Activated CD4-positive, alpha-beta T cell treated with anti-CD3 and anti-CD28 coated beads, Interleukin-2, amount 50 U/mL, for 48 hours (primary cell): ENCODE measurements around the gene PLPP3.

Experiments used
- DNase-seq, 2 experiments: peaks; one replicate each; pipeline ENCODE4 v3.0.0-alpha.2; 2020

The PLPP3 gene

DNA sequence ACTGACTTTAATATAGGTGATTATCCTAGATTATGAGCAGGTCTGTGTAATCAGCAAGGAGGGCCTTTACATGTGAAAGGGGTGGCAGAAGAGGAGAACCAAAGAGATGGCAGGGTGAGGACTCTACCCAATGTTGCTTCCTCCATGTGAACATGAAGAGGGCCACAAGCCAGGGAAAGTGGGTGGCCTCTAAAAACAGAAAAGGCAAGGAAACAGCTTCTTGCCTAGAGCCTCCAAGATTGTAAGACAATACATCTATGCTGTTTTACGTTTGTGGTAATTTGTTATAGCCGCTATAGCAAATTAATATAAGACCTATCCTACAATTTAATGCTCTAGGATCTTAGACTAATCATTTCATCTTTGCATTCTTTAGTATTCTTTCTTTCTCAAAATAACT lies 85.5 kb downstream of the PLPP3 start:
- no peak for DNase-seq

DNA sequence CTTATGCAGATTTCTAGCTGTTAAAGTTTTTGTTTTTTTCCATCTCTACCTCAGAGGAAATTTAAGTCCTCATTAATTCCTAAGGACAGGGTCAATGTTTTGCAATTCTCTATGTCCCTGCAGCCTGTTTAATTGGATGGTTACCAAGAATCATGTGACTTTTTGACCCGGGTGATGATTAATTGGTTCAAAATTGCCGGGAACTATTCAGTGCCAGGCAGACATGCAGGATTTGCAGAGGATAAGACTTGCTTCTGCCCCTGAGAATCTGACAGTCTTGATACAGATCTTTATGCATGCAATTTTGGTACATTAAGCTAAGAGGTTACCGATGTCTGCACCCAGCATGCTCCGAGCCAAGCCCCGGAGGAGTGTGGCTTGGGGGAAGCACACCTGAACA lies 87.9 kb downstream of the PLPP3 start:
- DNase-seq: no peak

DNA sequence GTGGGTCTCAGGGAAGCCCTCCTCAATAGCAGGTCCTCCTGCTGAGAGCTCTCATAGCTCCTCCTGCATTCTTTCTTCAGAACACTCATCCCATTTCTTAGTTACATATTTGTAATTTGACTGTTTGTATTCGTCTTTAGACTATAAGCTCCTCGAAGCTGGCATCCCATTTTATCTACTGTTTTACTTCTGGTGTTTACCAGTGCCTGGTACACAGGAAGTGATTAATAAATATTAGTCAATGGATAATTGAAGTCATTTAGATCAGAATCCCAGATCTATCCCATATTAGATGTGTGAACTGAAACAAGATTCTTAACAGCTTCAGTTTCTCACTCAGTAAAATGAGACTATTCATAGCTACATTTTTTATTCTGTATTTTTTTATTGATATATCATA lies 88.7 kb downstream of the PLPP3 start:
- DNase-seq: no peak

DNA sequence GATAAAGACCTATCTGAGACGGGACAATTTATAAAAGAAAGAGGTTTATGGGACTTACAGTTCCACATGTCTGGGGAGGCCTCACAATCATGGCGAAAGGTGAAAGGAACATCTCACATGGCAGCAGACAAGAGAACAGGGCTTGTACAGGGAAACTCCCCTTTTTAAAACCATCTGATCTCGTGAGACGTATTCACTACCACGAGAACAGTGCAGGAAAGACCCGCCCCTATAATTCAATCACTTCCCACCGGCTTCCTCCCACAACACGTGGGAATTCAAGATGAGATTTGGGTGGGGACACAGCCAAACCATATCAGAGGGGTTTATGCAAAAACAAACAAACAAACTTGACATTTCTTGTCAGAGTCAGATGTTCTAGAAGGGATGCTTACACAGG lies 89.7 kb downstream of the PLPP3 start:
- no peak for DNase-seq

DNA sequence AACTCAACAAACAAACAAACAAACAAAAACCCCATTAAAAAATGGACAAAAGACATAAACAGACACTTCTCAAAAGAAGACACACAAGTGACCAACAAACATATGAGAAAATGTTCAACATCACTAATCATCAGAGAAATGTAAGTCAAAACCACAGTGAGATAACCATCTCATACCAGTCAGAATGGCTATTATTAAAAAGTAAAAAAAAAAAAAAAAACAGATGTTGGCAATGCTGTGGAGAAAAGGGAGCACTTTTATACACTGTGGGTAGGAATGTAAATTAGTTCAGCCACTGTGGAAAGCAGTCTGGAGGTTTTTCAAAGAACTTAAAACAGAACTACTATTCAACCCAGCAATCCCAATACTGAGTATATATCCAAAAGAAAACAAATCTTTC lies 94.7 kb downstream of the PLPP3 start:
- no peak for DNase-seq

DNA sequence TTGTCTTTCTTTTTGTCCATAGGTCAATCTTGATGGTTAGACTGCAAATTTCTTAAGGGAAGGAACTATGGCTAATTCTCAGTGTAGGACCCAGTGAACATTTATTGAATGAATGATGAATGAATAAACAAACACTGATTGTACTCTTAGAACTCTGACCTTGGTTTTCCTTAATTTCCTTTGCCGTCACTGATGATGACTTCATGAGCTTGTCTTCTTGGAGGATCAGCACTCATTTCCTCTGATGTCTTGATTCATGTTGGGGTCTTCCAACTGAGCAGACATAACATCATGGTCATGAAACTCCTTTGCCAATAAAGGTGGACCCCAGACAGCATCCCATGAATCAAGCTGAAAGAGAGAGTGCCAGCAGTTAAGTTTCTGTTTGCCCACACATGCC lies 96.3 kb downstream of the PLPP3 start:
- no peak for DNase-seq

DNA sequence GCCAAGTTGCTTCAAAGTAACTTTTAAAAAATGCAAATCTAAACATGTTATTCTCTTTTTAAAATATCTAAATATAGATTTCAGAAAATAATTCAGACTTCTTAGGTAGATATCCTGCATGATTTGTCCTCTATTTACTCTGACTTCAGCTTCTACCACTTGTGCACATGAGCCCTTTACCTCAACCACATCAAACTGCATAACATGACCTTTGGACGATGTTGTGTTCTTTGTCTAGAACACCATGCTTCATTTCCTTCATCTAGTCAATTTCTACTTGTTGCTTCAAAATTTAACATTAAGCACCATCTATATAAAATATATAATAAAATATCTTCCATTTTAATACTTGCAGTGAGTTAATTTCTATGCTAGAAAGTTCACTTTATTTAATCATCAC lies 96.9 kb downstream of the PLPP3 start:
- no peak for DNase-seq

DNA sequence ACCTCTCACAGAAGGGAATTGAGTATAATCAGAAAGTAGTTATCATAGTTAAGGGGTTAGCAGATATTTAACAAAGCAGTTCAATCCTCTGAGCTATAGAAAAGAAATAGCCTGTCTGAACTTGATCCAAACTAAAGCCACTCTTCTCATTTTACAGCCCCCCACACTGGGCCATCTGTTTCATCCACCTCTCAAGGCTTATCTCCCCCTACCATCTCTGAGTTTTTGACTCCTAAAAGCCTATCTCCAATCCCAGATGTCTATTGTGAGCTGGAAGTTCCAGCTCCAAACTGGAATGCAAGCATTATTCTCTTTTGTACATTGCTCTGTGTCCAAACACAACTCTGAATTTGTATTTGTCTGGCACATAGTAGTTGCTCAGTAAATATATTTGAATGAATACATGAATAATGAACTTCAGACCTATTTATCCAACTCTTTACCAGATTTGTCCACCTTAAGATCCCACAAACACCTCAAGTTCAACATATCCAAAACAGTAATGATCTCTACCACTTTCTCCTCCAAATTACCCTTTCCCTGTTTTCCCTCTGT lies 98.1 kb downstream of the PLPP3 start:
- DNase-seq: no peak

DNA sequence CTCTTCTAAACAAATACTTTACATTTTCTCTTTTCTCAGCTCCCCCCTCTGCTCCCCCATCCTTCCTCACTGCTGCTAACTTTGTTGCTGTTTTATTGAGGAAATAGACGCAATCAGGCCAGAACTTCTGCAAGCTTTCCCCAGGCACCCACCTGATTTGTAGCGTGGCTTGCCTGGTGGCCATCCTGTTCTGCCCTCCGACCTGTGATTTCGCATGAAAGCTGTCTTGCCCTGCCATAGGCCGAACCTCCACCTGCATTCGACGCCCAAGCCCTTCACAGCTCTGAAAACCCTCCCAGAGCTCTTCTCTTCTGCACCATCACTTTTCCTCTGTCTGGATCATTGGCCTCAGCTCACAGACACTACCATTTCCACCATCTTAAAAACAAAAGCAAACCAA lies 100.6 kb downstream of the PLPP3 start:
- no peak for DNase-seq

DNA sequence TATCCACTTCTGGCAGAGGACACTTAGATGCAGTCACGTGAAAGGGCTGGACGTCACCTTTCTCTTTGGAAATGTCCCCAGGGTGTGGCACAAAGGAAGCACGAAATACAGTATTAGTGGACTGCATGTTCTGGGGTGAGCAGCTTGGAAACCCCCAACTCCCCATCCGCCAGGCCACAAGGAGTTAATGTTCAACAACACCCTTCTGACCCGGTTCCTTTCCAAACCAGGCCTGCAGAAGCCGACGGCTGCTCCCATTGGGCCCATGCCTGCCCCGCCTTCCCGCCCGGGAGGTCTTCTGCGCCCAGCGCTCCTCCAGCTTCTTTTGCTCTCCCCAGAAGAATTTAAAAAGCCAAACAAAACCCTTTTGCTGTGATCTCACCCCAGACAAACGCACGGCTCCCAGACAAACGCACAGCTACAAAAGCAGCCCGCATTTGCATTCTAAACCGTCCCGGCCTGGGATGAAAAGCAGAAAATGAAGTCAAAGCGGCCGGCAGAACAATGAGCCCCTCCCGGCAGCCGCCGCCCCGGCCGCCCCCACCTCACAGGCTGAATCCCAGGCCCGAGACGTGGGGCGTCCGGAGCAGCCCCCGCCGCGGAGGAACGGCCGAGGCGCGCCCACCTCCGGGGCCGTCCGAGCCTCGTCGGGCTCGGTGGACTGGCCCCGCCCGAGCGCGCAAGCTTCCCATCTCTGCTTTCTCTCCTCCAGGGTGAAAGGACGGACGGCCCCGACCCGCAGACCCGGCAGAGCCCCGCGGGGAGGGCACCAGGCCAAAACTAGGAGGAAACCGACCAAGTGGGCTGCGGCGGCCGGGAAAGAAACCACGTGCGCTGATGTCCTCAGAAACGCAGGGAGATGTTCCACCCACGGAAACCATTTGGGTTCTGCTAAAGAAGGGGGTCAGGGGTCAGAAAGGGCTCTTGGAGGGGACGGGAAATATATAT lies 101.9 kb downstream of the PLPP3 start:
- DNase-seq: no peak

DNA sequence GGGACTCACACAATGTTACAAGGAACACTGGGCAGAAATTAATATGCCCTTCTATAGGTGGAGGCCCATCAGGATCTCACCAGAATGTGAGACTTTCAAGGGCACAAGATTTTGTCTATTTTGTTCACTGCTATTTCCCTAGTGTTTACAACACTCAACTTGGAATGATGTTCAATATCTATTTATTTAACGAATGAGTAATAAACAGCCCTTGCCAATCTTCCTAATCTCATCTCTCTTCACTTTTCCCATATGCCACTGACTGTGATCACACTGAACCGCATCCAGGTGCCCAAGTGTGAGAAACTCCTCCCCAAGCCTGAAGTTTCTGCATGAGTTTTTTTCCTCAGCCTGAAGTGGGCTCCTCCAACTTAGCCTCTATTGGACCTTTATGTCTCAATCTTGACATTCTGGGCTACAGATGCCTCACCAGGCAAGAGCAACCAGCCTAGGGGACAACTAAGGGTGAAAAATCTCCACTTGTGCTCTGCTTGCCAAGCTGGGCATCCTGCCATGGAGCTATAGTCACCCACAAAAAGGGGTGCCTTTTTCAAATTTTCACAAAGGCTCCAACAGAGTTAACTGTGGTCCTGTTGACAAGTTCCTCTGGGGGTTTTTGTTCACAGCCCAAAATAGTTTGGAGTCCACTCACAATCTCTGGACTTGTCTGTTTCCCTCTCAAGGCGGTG lies 105.6 kb downstream of the PLPP3 start:
- DNase-seq: no peak

DNA sequence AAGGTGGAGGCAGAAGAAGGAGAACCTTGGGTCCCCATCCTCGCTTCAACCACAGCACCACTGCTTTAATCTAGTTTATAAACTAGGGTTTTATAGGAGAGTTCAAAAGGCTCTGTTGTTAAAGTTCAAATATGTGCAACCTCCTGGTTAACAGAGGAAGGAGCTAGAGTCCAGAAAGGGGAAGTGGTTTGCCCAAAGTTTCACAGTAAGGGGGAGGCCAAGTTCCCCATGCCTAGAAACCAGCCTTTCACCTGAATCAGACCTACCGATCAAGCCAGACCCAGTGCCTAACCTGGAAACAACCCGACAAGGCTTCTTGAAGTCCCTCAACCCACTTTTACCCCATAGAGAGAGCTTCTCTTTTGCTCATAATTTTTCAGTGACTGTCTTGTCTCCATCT lies 106.5 kb downstream of the PLPP3 start:
- no peak for DNase-seq

DNA sequence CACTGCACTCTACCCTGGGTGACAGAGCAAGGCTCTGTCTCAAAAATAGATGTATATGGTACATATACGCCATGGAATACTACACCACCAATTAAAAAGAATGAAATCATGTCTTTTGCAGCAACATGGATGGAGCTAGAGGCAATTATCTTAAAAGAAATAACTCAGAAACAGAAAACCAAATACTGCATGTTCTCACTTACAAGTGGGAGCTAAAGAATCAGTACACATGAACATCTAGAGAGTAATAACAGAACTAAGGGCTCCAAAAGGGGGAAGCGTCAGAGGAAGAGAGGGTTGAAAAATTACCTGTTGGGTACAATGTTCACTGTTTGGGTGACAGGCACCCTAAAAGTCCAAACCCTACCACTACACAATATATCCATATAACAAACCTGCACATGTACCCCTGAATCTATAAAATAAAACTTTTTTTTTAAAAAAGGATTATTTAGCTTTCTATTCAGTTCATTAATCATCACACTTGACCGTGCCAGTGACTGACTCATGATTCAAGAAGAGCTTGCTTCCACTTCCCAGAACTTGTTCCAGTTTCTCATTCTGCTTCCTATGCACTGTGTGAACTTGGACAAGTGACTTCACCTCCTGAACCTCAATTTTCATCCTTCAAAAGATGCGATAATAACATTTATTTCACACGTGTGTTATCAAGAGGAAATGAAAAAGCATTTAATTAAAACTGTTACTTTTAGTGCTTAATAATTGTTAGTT lies 109.6 kb downstream of the PLPP3 start:
- DNase-seq: no peak

DNA sequence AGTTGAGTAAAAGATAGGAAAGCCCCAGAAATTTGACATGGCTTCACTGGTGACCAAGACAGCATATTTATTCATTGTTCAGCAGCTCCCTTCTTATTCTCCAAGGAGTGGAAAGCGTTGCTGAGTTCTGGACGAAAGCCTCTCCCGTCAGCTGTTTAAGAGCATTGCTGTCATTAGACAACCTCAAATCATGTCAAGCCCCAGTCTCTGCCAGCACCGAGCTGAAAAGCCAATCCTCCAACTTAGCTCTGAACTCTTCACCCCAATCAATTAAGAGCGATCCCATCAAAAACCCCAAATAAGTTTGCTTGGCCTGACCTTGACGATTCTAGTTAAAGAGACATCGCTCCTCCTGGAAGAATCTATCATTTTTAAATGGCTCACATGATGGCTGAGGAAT lies 110.8 kb downstream of the PLPP3 start:
- no peak for DNase-seq

DNA sequence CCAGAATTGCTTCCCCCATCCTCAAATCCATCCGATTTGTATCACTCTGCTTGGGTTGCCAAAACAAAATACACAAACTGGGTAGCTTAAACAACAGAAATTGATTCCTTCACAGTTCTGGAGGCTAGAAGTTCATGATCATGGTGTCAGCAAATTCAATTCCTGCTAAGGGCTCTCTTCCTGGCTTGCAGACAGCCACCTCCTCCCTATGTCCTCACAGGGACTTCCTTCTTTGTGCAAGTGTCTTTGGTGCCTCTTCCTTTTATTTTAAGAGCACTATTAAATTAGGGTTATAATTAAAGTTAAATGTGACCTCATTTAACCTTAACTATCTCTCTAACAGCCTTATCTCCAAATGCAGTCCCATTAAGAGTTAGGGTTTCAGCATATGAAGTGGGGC lies 112.8 kb downstream of the PLPP3 start:
- no peak for DNase-seq

DNA sequence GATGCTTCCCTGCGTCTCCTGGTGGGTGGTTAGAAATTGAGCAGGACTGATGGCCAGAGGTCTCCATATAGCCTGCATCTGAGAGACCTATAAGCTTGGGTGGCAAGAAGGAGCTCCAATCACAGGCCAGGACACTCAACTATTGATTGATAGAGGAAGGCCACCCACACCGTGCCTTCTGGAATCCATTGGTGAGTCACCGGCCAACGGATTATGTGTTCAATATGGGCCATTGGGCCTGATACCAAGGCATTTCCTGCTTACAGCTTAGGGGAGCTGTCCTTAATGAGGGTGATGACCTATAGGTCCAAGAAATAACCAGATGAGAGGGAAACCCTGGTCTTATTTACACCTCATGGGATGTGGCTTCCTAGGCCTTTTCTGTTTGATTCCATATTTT lies 115.1 kb downstream of the PLPP3 start:
- no peak for DNase-seq

DNA sequence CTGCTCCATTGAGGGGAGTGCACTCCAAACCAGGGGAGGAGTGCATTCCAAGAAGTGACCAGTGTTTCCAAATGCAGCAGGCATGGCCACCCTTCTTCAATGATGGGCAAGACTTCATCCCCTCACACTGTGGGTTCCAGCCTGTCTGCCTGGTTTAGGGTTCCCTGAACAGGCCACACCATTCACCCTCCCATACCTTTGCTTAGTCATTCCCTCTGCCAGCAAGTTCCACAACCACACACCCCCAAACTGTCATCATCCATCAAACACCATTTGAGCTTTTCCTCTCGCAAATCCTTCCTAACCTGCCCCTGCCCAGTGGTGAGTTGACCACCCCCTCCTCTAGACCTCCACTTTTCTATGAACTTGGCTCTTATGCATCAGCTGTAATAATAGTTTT lies 116.0 kb downstream of the PLPP3 start:
- DNase-seq: no peak

DNA sequence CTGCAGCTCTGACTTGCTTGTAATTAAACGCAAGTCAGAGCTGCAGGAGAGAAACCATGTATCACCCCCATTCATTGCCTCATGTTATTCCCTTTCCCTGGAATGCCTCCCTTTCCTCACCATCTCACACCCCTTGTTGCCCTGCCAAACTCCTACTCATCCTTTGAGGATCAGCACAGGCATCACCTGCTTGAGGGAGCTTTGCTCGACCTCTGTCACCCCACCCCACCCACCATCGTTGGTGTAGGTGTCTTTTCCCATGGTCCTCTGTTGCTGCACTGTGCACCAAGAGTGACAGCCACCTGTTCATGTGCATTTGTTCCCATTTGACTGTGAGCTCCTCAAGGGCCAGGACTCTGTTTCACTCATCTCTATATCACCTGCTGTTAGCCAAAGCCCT lies 117.2 kb downstream of the PLPP3 start:
- DNase-seq: no peak

DNA sequence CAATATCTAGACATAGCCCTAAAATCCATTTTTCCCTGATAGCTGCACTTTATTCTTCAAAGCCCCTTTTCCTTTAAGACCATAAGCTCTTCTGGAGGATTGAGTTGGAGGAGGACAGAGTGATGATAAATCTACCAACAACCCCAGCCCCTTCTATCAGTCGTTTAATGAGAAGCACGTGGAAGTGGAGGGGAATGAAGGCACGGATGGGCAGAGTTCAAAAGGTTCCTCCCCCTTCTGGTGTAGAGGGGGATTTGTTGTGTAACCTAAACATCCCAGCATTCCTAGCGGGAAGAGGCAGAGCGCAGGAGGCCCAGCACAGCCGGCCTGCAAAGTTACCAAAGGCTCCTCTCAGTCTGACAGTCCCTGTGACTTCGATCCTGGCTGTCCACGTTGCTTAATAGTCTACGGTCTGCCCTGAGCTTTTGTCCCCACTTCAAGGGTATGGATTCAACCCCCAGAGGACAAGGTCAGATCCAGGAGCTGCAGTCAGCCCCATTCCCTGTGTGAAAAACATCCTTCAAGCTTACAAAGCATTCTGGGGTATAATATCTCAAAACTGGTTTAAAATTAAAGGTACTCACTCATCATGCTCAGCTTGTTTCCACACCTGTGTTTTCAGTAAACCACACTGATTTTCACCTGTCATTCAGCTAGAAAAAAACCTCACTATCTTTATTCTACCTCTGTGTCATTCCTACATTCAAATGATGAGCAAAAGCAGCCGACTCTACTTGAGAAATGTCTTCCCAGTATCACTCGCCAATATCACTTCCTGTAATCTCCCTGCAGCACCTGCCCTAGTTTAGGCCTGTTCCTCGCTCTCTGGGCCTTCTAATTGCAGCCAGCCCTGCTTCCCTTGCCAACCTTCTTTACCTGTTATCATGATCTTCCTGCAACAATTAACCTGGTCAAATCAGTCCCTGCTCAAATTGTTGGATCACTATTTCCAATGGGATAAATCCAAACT lies 117.9 kb downstream of the PLPP3 start:
- DNase-seq: no peak

DNA sequence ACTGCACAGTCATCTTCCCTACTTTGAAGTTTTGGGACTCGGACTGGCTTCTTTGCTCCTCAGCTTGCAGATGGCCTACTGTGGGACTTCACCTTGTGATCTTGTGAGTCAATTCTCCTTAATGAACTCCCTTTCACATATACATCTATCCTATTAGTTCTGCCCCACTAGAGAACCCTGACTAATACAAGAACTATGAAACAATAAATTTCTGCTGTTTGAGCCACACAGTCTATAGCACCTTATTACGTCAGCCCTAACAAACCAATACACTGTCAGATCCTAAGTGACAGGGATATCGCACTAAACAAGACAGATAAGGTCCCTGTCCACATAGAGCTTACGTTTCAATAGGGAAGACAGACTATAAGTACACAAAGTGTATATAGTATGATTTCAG lies 120.1 kb downstream of the PLPP3 start:
- no peak for DNase-seq

DNA sequence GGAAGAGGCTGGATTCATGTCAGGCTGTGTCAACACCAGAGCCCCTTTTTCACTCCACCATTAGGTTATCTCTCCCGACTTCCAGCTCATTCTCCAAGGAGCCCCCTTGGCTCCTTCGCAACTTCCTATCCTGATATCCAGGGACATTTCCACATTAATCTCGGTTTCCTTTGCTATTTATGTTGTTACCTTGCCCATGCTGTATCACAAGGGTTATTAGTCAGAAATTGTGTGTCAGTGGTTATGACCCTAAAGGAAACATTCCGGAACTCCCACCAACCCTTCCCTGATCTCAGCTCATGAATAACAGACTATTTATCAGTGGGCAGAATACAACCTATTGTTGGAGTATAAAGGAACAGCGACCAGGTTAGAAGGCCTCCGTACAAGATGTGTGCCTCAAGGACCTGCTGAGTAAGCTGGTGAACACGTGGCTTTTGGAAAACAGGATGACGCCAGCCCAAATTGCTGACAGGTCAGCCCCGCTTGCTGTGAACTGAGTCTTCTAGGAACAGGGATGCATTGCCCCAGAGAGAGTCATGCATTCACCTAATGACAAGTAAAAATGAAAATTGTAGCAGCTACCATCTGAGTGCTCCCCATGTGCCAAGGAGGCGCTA lies 121.5 kb downstream of the PLPP3 start:
- no peak for DNase-seq
